ENCODE results near the gene MAN1C1. TPM values are rescaled to one million over a fixed set of nuclear protein-coding genes. Genes with fewer than 3 reads are reported as not detected.

Gene MAN1C1
- total RNA-seq, 2 experiments from 2014 or later: 3.7 to 4.4 TPM

GRCh38 chr1:25623731-25624130 lies 7.1 kb downstream of the MAN1C1 start:
- POLR2A ChIA-PET: interaction anchor here (0.8 to 3.3 kb wide), 8 partner anchors 9 to 151 kb away, joined by 3 to 15 read pairs (median 4); no protein-coding TSS in a partner anchor
- Mint-ChIP-seq H3K9me3 (peaks cover 4% of the 10 kb centered on the region), H3K4me1 (ENCODE audit: low read depth) (peaks cover 72% of the 10 kb centered on the region), H3K27me3 (no peaks in the 10 kb centered on the region), H3K27ac (peak overlapping the region; percentile 31), H3K36me3 (ENCODE audit: low read depth) (peaks cover 3% of the 10 kb centered on the region), H3K4me3 (no peak overlapping the region)
- no peak for TF ChIP-seq CTCF (IDR thresholded peaks at IDR 0.05)
- DNase-seq: no peak
- intact Hi-C loops (cut with micrococcal nuclease): loop anchor here (5.0 kb wide), 2 partner anchors 54 to 174 kb away; no protein-coding TSS in a partner anchor
- no peak for ATAC-seq
- CTCF ChIA-PET: interaction anchor here (1.0 to 3.2 kb wide), 9 partner anchors 8 to 148 kb away, joined by 4 to 20 read pairs (median 8); no protein-coding TSS in a partner anchor

GRCh38 chr1:25624156-25624555 lies 7.6 kb downstream of the MAN1C1 start:
- H3K9me3 Mint-ChIP-seq: peaks cover 4% of the 10 kb centered on the region
- no peak for TF ChIP-seq CTCF (IDR thresholded peaks at IDR 0.05)
- H3K4me3 Mint-ChIP-seq: no peak overlapping the region
- ChIA-PET POLR2A (interaction anchor here (0.9 to 3.3 kb wide), 7 partner anchors 9 to 151 kb away, joined by 3 to 15 read pairs (median 5); no protein-coding TSS in a partner anchor), CTCF (interaction anchor here (1.0 to 3.2 kb wide), 8 partner anchors 8 to 73 kb away, joined by 4 to 20 read pairs (median 9); no protein-coding TSS in a partner anchor)
- no peaks in the 10 kb centered on the region for H3K27me3 Mint-ChIP-seq
- peak; percentile 78 for DNase-seq
- intact Hi-C loops (cut with micrococcal nuclease): loop anchor here (5.0 kb wide), 2 partner anchors 53 to 173 kb away; no protein-coding TSS in a partner anchor
- H3K36me3 Mint-ChIP-seq (ENCODE audit: low read depth): peaks cover 3% of the 10 kb centered on the region
- peak; percentile 27 for ATAC-seq
- peaks cover 72% of the 10 kb centered on the region for H3K4me1 Mint-ChIP-seq (ENCODE audit: low read depth)
- H3K27ac Mint-ChIP-seq: peak overlapping the region; percentile 31

GRCh38 chr1:25624604-25625003 lies 8.0 kb downstream of the MAN1C1 start:
- POLR2A ChIA-PET: interaction anchor here (0.9 to 3.3 kb wide), 4 partner anchors 10 to 75 kb away, joined by 4 to 15 read pairs (median 5); no protein-coding TSS in a partner anchor
- Mint-ChIP-seq H3K4me1 (ENCODE audit: low read depth) (peaks cover 72% of the 10 kb centered on the region), H3K36me3 (ENCODE audit: low read depth) (peaks cover 3% of the 10 kb centered on the region), H3K27ac (no peak overlapping the region), H3K9me3 (peaks cover 4% of the 10 kb centered on the region), H3K4me3 (no peak overlapping the region), H3K27me3 (no peaks in the 10 kb centered on the region)
- no peak for DNase-seq
- intact Hi-C loops (cut with micrococcal nuclease): loop anchor here (5.0 kb wide), 2 partner anchors 53 to 173 kb away; no protein-coding TSS in a partner anchor
- CTCF ChIA-PET: interaction anchor here (1.0 to 3.2 kb wide), 9 partner anchors 7 to 73 kb away, joined by 3 to 20 read pairs (median 8); no protein-coding TSS in a partner anchor
- no peak for ATAC-seq
- no peak for TF ChIP-seq CTCF (IDR thresholded peaks at IDR 0.05)

- intact Hi-C loops (cut with micrococcal nuclease): no loop called here
- ATAC-seq (no peak), DNase-seq (no peak)
- peaks cover 3% of the 10 kb centered on the region for H3K36me3 Mint-ChIP-seq (ENCODE audit: low read depth)
- H3K27ac Mint-ChIP-seq: no peak overlapping the region
- ChIA-PET CTCF (interaction anchor here (1.6 kb wide), 1 partner anchor 12 kb away, joined by 3 read pairs; no protein-coding TSS in a partner anchor), POLR2A (interaction anchor here (0.9 kb wide), 1 partner anchor 149 kb away, joined by 3 read pairs; no protein-coding TSS in a partner anchor)
- peaks cover 70% of the 10 kb centered on the region for H3K4me1 Mint-ChIP-seq (ENCODE audit: low read depth)
- H3K4me3 Mint-ChIP-seq: no peak overlapping the region
- no peak for TF ChIP-seq CTCF (IDR thresholded peaks at IDR 0.05)
- peaks cover 4% of the 10 kb centered on the region for H3K9me3 Mint-ChIP-seq
- no peaks in the 10 kb centered on the region for H3K27me3 Mint-ChIP-seq
Observed at GRCh38 chr1:25626018-25626417, 9.4 kb downstream of the MAN1C1 start.
